ENCODE results near the gene F7. TPM values are rescaled to one million over a fixed set of nuclear protein-coding genes. Genes with fewer than 3 reads are reported as not detected.

Gene F7
- total RNA-seq, 1 donor from 2014 or later: not detected

DNA sequence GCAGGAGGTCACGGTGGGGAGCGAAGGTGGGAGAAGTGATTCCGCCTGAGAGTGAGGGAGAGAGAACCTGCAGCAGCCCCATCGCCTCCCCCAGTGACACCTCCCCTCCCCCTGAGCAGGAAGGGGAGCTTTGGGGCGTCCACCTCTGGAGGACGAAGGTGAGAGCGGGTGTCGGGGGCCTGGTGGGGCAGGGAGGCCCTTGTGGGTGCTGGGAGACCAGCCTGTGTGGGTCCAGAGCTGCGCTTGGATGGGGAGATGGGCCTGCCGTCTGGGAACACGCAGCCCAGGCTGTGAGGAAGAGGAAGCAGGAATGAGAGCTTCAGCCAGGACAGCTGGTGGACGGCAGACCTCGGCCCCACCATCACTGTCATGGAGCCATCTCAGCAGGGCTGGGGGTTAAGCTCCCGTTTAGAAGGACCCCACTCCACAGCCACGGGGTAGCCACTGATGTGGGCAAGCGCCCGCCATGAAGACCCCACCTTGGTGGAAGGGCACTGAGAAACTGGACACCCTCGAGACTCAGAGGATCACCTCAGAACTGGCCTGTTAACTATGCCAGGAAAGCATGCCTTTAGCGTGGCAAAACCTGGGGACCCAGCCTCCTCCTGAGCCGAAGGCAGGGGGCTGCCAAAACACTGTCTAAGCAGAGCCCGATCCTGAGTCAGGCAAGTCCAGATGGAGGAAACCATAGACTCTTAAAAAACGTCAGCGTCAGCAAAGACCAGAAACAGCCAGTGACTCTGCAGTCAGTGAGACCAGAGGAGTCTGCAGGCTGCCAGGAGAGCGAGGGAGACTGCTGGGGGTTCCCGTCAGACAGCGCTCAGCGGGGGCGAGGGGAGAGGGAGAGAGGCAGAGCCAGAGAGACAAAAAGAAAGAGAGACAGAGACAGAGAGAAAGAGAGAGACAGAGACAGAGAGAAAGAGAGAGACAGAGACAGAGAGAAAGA is 46.4 kb downstream of the F7 start:
- no peak for FAIRE-seq
- no peaks in the 10 kb centered on the region for H3K36me3 ChIP-seq (ENCODE audit: control insufficient read depth, insufficient read depth, low read length)
- TF ChIP-seq, protein P1, sequence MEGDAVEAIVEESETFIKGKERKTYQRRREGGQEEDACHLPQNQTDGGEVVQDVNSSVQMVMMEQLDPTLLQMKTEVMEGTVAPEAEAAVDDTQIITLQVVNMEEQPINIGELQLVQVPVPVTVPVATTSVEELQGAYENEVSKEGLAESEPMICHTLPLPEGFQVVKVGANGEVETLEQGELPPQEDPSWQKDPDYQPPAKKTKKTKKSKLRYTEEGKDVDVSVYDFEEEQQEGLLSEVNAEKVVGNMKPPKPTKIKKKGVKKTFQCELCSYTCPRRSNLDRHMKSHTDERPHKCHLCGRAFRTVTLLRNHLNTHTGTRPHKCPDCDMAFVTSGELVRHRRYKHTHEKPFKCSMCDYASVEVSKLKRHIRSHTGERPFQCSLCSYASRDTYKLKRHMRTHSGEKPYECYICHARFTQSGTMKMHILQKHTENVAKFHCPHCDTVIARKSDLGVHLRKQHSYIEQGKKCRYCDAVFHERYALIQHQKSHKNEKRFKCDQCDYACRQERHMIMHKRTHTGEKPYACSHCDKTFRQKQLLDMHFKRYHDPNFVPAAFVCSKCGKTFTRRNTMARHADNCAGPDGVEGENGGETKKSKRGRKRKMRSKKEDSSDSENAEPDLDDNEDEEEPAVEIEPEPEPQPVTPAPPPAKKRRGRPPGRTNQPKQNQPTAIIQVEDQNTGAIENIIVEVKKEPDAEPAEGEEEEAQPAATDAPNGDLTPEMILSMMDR (IDR thresholded peaks at IDR 0.05; ENCODE audit: insufficient read depth, low read length, severe bottlenecking): no peak
- peaks cover 5% of the 10 kb centered on the region for H3K27me3 ChIP-seq (ENCODE audit: control insufficient read depth, insufficient read depth, low read length)
- no peak for DNase-seq (ENCODE audit: low read depth)
- no peak overlapping the region for H3K4me3 ChIP-seq (ENCODE audit: low read depth, low read length)

DNA sequence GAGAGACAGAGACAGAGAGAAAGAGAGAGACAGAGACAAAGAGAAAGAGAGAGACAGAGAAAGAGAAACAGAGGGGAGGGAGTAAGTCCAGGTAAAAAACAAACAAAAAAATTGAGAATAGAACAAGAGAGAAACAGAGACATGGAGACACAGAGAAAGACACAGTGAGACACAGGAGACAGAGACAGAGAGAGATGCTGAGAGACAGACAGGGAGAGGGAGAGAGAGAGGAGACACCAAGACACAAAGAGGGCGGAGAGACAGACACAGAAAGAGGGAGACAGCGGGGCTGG is 47.0 kb downstream of the F7 start:
- no peak for FAIRE-seq
- TF ChIP-seq, protein P1 (IDR thresholded peaks at IDR 0.05; ENCODE audit: insufficient read depth, low read length, severe bottlenecking): no peak
- Histone ChIP-seq H3K4me3 (ENCODE audit: low read depth, low read length) (peak overlapping the region; percentile 36), H3K27me3 (ENCODE audit: control insufficient read depth, insufficient read depth, low read length) (peaks cover 5% of the 10 kb centered on the region), H3K36me3 (ENCODE audit: control insufficient read depth, insufficient read depth, low read length) (no peaks in the 10 kb centered on the region)
- DNase-seq (ENCODE audit: low read depth): no peak

DNA sequence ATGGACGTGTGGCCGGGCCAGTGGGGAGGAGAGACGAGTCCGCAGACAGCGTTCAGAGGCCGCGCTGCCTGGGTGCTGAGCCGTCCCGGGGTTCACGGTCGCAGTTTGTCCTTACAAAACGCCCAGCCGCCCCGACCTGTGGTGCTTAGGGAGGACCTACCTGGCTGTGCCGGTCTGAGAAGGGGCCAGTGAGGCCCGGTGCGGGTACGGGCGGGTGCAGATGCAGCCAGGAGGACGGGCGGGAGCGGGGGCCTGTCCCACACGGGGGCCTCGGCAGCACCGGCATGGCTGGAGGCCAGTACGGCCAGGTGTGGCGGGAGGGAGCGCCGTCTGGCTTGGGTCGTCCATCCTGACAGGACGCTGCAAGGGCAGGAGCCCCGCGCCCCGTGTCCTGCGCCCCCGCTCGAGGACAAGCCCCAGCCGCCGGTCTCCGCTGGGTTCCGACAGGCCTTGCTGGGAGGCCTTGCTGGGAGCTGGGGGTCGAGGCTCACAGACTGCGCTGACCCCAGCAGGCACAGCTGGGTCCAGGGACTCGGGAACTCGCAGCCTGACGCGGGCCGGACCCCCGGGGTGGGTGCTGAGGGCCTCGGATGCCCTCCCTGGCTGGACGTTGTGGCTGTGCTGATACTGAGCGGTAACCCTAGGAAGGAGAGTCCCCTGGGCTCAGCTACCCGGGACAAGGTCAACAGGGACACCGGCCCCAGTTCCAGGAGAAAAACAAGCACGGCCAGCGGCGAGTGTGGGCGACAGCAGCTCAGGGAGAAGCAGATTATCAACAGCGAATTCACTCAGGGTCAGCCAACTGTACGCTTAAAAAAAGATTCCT is 47.6 kb downstream of the F7 start:
- H3K4me3 ChIP-seq (ENCODE audit: low read depth, low read length): peak overlapping the region; percentile 36
- H3K36me3 ChIP-seq (ENCODE audit: control insufficient read depth, insufficient read depth, low read length): no peaks in the 10 kb centered on the region
- FAIRE-seq: no peak
- H3K27me3 ChIP-seq (ENCODE audit: control insufficient read depth, insufficient read depth, low read length): peaks cover 5% of the 10 kb centered on the region
- TF ChIP-seq, protein P1 (IDR thresholded peaks at IDR 0.05; ENCODE audit: insufficient read depth, low read length, severe bottlenecking): no peak
- no peak for DNase-seq (ENCODE audit: low read depth)

DNA sequence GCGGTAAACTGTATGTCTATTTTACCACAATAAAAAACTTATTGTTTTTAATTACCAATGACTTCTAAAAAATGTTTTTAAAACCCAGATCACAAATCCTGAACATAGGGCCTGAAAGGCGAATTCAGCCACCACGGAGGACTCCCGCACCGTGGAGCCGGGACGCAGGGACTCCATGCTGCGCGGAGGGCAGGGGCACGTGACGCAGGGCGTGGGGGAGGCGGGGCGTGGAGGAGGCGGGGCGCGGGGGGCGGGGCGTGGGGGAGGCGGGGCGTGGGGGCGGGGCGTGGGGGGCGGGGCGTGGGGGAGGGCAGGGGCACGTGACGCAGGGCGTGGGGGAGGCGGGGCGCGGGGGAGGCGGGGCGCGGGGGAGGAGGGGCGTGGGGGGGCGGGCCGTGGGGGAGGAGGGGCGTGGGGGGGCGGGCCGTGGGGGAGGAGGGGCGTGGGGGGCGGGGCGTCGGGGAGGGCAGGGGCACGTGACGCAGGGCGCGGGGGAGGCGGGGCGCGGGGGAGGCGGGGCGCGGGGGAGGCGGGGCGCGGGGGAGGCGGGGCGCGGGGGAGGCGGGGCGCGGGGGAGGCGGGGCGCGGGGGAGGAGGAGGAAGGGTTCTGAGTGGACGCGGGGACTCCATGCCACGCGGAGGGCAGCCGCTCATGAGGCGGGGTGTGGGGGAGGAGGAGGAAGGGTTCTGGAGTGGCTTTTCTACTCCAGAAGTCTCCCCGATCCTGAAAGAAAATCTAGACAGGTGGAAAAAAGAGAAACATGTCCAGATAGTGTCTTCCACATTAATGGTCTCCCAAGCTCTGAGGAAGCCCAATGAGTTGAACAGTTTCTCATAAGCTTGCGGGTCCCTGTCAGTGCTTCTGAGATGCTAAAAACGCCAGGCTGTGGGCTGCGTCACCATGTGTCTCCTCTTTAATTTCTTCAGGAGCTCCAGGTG is 48.5 kb downstream of the F7 start:
- DNase-seq (ENCODE audit: low read depth): peak; percentile 35
- Histone ChIP-seq H3K4me3 (ENCODE audit: low read depth, low read length) (peak overlapping the region; percentile 36), H3K27me3 (ENCODE audit: control insufficient read depth, insufficient read depth, low read length) (peaks cover 5% of the 10 kb centered on the region), H3K36me3 (ENCODE audit: control insufficient read depth, insufficient read depth, low read length) (no peaks in the 10 kb centered on the region)
- no peak for FAIRE-seq
- TF ChIP-seq, protein P1 (IDR thresholded peaks at IDR 0.05; ENCODE audit: insufficient read depth, low read length, severe bottlenecking): no peak

DNA sequence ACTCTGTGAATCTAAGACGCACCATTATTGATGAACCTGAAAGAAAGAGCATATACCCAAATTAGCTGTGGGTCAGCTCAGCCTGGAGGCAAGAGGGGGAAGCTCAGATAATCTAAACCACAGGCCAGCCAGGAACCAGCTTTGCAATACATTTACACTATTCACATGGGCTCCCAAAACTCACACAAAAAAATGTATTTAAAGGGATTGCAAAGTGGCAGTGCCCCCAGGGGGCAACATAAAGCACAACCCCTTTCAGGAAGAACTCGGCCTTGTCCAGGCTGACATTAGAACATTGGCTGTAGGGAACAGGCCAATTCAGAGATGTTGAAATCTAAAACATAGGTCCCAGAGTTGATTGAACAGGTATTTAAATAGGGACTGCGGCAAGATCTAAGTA is 49.6 kb downstream of the F7 start:
- H3K36me3 ChIP-seq (ENCODE audit: control insufficient read depth, insufficient read depth, low read length): no peaks in the 10 kb centered on the region
- peaks cover 8% of the 10 kb centered on the region for H3K27me3 ChIP-seq (ENCODE audit: control insufficient read depth, insufficient read depth, low read length)
- FAIRE-seq (no peak), DNase-seq (ENCODE audit: low read depth) (no peak)
- TF ChIP-seq, protein P1 (IDR thresholded peaks at IDR 0.05; ENCODE audit: insufficient read depth, low read length, severe bottlenecking): no peak
- no peak overlapping the region for H3K4me3 ChIP-seq (ENCODE audit: low read depth, low read length)
